Esophagus squamous epithelium (tissue), 4 donors: ENCODE data around the gene KSR1.

Source experiments
- CTCF ChIP-seq, 6 experiments: fragments of 450-650 bp in 4 of 6; fragments of 200-600 bp in 2 of 6; sonication (generic) in 2 of 6; IDR thresholded peaks; one replicate each; pipeline ENCODE4 v1.5.1; 2016 to 2019; ENCODE audit warnings: antibody characterized with exemption in 6 of 6, mild to moderate bottlenecking in 4 of 6, moderate library complexity in 4 of 6
- POLR2A ChIP-seq, 4 donors: fragments of 450-650 bp; IDR thresholded peaks; one replicate each; pipeline ENCODE4 v1.6.1; 2017; ENCODE audit warnings: antibody characterized with exemption in 4 of 4, mild to moderate bottlenecking in 4 of 4, moderate library complexity in 3 of 4

- TF ChIP-seq CTCF (IDR thresholded peaks at IDR 0.05), result no peak
- TF ChIP-seq POLR2A (IDR thresholded peaks at IDR 0.05), result no peak
Observed at GRCh38 chr17:27579897-27580321, 123.7 kb downstream of the KSR1 start.
